Trophoblast cell (in vitro differentiated cells and primary cell): Measurements from ENCODE around the gene KIF25.

Experiments used
- DNase-seq, 2 donors: peaks; one replicate each; pipeline ENCODE4 v3.0.0-alpha.2; 2016
- H2AFZ ChIP-seq: 2 replicates; pipeline ENCODE4 v1.6.1; 2013; ENCODE audit warnings: low read length, moderate library complexity, mild to moderate bottlenecking; ENCODE audit not compliant: insufficient read depth, poor library complexity
- H2AK5ac ChIP-seq: 2 replicates; pipeline ENCODE4 v1.6.1; 2013; ENCODE audit warnings: mild to moderate bottlenecking, low read length
- H2BK120ac ChIP-seq: 2 replicates; pipeline ENCODE4 v1.6.1; 2013; ENCODE audit warnings: low read length, mild to moderate bottlenecking, moderate library complexity; ENCODE audit not compliant: insufficient read depth, poor library complexity
- H2BK12ac ChIP-seq: 2 replicates; pipeline ENCODE4 v1.6.1; 2013; ENCODE audit warnings: mild to moderate bottlenecking, low read length, moderate library complexity
- H2BK5ac ChIP-seq: 2 replicates; pipeline ENCODE4 v1.6.1; 2013; ENCODE audit warnings: low read length, low read depth, moderate library complexity, mild to moderate bottlenecking; ENCODE audit not compliant: poor library complexity
- H3K14ac ChIP-seq: 2 replicates; pipeline ENCODE4 v1.6.1; 2013; ENCODE audit warnings: mild to moderate bottlenecking, low read length
- H3K18ac ChIP-seq: 2 replicates; pipeline ENCODE4 v1.6.1; 2013; ENCODE audit warnings: mild to moderate bottlenecking, low read length
- H3K23ac ChIP-seq: 2 replicates; pipeline ENCODE4 v1.6.1; 2013; ENCODE audit warnings: low read length
- H3K27ac ChIP-seq: 2 replicates; pipeline ENCODE4 v1.5.1; 2013; ENCODE audit warnings: low read depth, mild to moderate bottlenecking, inconsistent platforms, low read length, moderate library complexity
- H3K27me3 ChIP-seq: 2 replicates; pipeline ENCODE4 v1.6.1; 2013; ENCODE audit warnings: inconsistent platforms, mild to moderate bottlenecking, low read length, moderate library complexity; ENCODE audit not compliant: insufficient read depth
- H3K36me3 ChIP-seq, 2 experiments: 1 replicate in 1 of 2; 2 replicates in 1 of 2; pipeline ENCODE4 v1.6.1; 2013; ENCODE audit warnings: low read length in 2 of 2, mild to moderate bottlenecking in 2 of 2, moderate library complexity in 1 of 2; ENCODE audit not compliant: insufficient read depth in 2 of 2, control insufficient read depth in 1 of 2
- H3K4ac ChIP-seq: 2 replicates; pipeline ENCODE4 v1.6.1; 2013; ENCODE audit warnings: low read depth, mild to moderate bottlenecking, low read length, moderate library complexity
- H3K4me1 ChIP-seq, 2 experiments: 1 replicate in 1 of 2; 2 replicates in 1 of 2; pipeline ENCODE4 v1.6.1; 2013; ENCODE audit warnings: low read length in 2 of 2, mild to moderate bottlenecking in 2 of 2, moderate library complexity in 1 of 2; ENCODE audit not compliant: insufficient read depth in 2 of 2, control insufficient read depth in 1 of 2
- H3K4me2 ChIP-seq: 2 replicates; pipeline ENCODE4 v1.6.1; 2013; ENCODE audit warnings: inconsistent platforms, mild to moderate bottlenecking, low read length, moderate library complexity
- H3K4me3 ChIP-seq: 2 replicates; pipeline ENCODE4 v1.5.1; 2013; ENCODE audit warnings: mild to moderate bottlenecking, low read depth, low read length, inconsistent platforms
- H3K79me1 ChIP-seq: one replicate; pipeline ENCODE4 v1.6.1; 2013; ENCODE audit warnings: low read length
- H3K79me2 ChIP-seq: 2 replicates; pipeline ENCODE4 v1.6.1; 2013; ENCODE audit warnings: low read length, mild to moderate bottlenecking; ENCODE audit not compliant: control insufficient read depth, insufficient read depth, poor library complexity
- H3K9ac ChIP-seq: 2 replicates; pipeline ENCODE4 v1.6.1; 2013; ENCODE audit warnings: mild to moderate bottlenecking, low read length
- H3K9me3 ChIP-seq: 2 replicates; pipeline ENCODE4 v1.6.1; 2013; ENCODE audit warnings: low read depth, mild to moderate bottlenecking, control low read depth, inconsistent platforms, low read length; ENCODE audit not compliant: insufficient read depth
- H4K12ac ChIP-seq: 2 replicates; pipeline ENCODE4 v1.6.1; 2013; ENCODE audit warnings: low read depth, mild to moderate bottlenecking, low read length, moderate library complexity
- H4K8ac ChIP-seq: 2 replicates; pipeline ENCODE4 v1.6.1; 2013; ENCODE audit warnings: low read depth, mild to moderate bottlenecking, low read length, moderate library complexity
- H4K91ac ChIP-seq: one replicate; pipeline ENCODE4 v1.6.1; 2013; ENCODE audit warnings: low read depth, mild to moderate bottlenecking, low read length, moderate library complexity
- WGBS: extraction: QIAGEN DNeasy Blood & Tissue Kit; methylation state at CpG from one replicate; pipeline ENCODE4 v1.1.7; 2013; ENCODE audit warnings: missing lambda C conversion rate; ENCODE audit not compliant: insufficient read length, insufficient coverage; ENCODE audit errors: extremely low coverage; 5-methylcytosine and 5-hydroxymethylcytosine counted together

The KIF25 gene

GRCh38 chr6:168012431-168013249, 15.2 kb downstream of the KIF25 start:
- Histone ChIP-seq H3K27me3 (no peaks in the 10 kb centered on the region), H3K4me3 (no peak overlapping the region), H3K79me1 (no peaks in the 10 kb centered on the region), H3K27ac (no peak overlapping the region), H3K36me3 (no peaks in the 10 kb centered on the region), H2AK5ac (no peak overlapping the region), H3K9ac (no peak overlapping the region), H3K4ac (no peak overlapping the region), H3K9me3 (peaks cover 6% of the 10 kb centered on the region), H3K18ac (no peak overlapping the region), H3K14ac (no peak overlapping the region), H4K91ac (no peak overlapping the region), H3K4me2 (no peak overlapping the region), H2BK5ac (no peak overlapping the region), H3K4me1 (peaks cover 4 to 6% of the 10 kb centered on the region in 2 experiments), H4K8ac (no peak overlapping the region), H3K23ac (no peak overlapping the region), H2BK12ac (no peak overlapping the region), H2BK120ac (no peak overlapping the region), H2AFZ (no peak overlapping the region), H4K12ac (no peak overlapping the region), H3K79me2 (no peaks in the 10 kb centered on the region)
- no CpG with 5 or more reads among the region's 13 CpGs for WGBS
- no peak for DNase-seq

- Histone ChIP-seq H3K27me3 (no peaks in the 10 kb centered on the region), H3K4me2 (no peak overlapping the region), H4K91ac (no peak overlapping the region), H2AFZ (no peak overlapping the region), H3K4me3 (no peak overlapping the region), H3K18ac (no peak overlapping the region), H3K79me2 (no peaks in the 10 kb centered on the region), H4K8ac (no peak overlapping the region), H2BK12ac (no peak overlapping the region), H3K36me3 (no peaks in the 10 kb centered on the region), H3K79me1 (no peaks in the 10 kb centered on the region), H3K23ac (no peak overlapping the region), H4K12ac (no peak overlapping the region), H2AK5ac (no peak overlapping the region), H3K9me3 (peaks cover 6% of the 10 kb centered on the region), H2BK5ac (no peak overlapping the region), H3K4me1 (peaks cover 4 to 6% of the 10 kb centered on the region in 2 experiments), H3K4ac (no peak overlapping the region), H2BK120ac (no peak overlapping the region), H3K14ac (no peak overlapping the region), H3K27ac (no peak overlapping the region), H3K9ac (no peak overlapping the region)
- no peak for DNase-seq
- no CpG with 5 or more reads among the region's 7 CpGs for WGBS
Observed at GRCh38 chr6:168013250-168013915, 15.9 kb downstream of the KIF25 start.

- Histone ChIP-seq H4K91ac (no peak overlapping the region), H3K79me1 (no peaks in the 10 kb centered on the region), H3K36me3 (no peaks in the 10 kb centered on the region), H3K79me2 (no peaks in the 10 kb centered on the region), H2BK120ac (no peak overlapping the region), H3K23ac (no peak overlapping the region), H3K27ac (no peak overlapping the region), H2BK5ac (no peak overlapping the region), H3K14ac (no peak overlapping the region), H4K8ac (no peak overlapping the region), H3K4ac (no peak overlapping the region), H3K4me3 (no peak overlapping the region), H3K18ac (no peak overlapping the region), H2AK5ac (no peak overlapping the region), H3K4me2 (no peak overlapping the region), H3K27me3 (no peaks in the 10 kb centered on the region), H4K12ac (no peak overlapping the region), H3K4me1 (peaks cover 4 to 6% of the 10 kb centered on the region in 2 experiments), H2AFZ (no peak overlapping the region), H3K9ac (no peak overlapping the region), H3K9me3 (peaks cover 8% of the 10 kb centered on the region), H2BK12ac (no peak overlapping the region)
- no peak for DNase-seq
- WGBS, result no CpG with 5 or more reads among the region's 6 CpGs
Observed at GRCh38 chr6:168014428-168014827, 17.0 kb downstream of the KIF25 start.

- H2AK5ac ChIP-seq, result no peak overlapping the region
- H4K12ac ChIP-seq, result no peak overlapping the region
- no peak overlapping the region for H3K9ac ChIP-seq
- H3K23ac ChIP-seq, result no peak overlapping the region
- no peaks in the 10 kb centered on the region for H3K79me2 ChIP-seq
- no peak overlapping the region for H3K4ac ChIP-seq
- no peak overlapping the region for H3K4me2 ChIP-seq
- H3K27ac ChIP-seq, result no peak overlapping the region
- no peaks in the 10 kb centered on the region for H3K79me1 ChIP-seq
- no CpG with 5 or more reads among the region's 4 CpGs for WGBS
- H3K27me3 ChIP-seq, result no peaks in the 10 kb centered on the region
- no peak overlapping the region for H3K14ac ChIP-seq
- peaks cover 4 to 6% of the 10 kb centered on the region in 2 experiments for H3K4me1 ChIP-seq
- H3K18ac ChIP-seq, result no peak overlapping the region
- no peak overlapping the region for H4K8ac ChIP-seq
- no peak overlapping the region for H4K91ac ChIP-seq
- H2BK5ac ChIP-seq, result no peak overlapping the region
- H2BK120ac ChIP-seq, result no peak overlapping the region
- peaks cover 8% of the 10 kb centered on the region for H3K9me3 ChIP-seq
- H3K4me3 ChIP-seq, result no peak overlapping the region
- no peak overlapping the region for H2BK12ac ChIP-seq
- no peak overlapping the region for H2AFZ ChIP-seq
- H3K36me3 ChIP-seq, result no peaks in the 10 kb centered on the region
- DNase-seq, result no peak
Observed at GRCh38 chr6:168015009-168015408, 17.5 kb downstream of the KIF25 start.
